SIG-M5 (cell line): ENCODE results near the gene PPP1R1A.

ENCODE experiments used
- DNase-seq: peaks from one replicate; lab custom pipeline; 2025; lab: John Stamatoyannopoulos, UW

The PPP1R1A gene

DNA sequence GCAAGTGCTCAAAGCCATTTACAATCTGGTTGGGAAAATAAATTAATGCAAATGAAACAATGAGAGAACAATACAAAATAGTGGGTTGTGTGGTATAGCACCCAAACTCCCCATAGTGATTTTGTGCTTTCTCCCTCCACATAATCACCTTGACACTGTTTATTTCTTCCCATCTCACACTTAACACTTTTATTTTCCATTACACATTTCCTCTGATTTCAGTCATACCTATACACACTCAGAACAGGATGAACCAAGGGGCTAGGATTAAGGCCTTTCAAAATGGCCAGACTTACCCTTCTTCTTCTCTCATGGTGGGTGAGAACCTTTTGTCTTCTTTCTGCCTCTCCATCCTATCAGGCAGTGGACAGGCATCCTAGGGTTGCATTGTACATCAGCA is 53.0 kb downstream of the PPP1R1A start:
- no peak for DNase-seq

DNA sequence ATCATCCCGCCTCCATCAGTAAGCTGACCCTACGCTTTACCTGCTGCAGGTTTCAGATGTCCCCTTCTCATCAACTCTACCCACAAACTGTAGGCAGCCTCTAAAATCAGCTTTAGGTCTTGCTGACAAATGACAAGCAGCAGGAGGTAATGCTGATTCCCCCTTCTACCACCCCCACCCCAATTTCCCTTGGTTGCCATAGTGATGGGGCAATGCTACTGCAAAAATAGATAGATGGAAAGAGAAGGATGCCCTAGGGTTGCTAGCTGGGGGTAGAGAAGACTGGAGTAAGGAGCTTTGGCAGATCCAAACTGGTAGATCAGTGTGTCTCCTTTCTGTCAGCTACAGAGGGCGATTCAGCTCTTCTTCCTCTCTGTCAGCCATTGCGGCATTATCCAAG is 58.9 kb downstream of the PPP1R1A start:
- no peak for DNase-seq
